Stimulated activated naive B cell treated with anti-CD40 and anti-IgM and Interleukin-4, amounts not matched to agents 10 μg/mL and 1 μg/mL and 100 μg/mL, for 72 hours (primary cell): ENCODE measurements around the gene MYOZ3.

Experiments
- ATAC-seq, 2 donors: fragments of 150-1000 bp; cut with Tn5 transposase; replicated peaks; 2 replicates each; pipeline ENCODE4 v1.10.0; 2021; ENCODE audit warnings: moderate library complexity in 1 of 2
- DNase-seq: peaks from one replicate; pipeline ENCODE4 v3.0.0; 2021
- H3K27ac Mint-ChIP-seq: one replicate; pipeline ENCODE4 v1.8.0; 2022; ENCODE audit warnings: mild to moderate bottlenecking, mixed read lengths
- H3K27me3 Mint-ChIP-seq, 2 donors: one replicate each; pipeline ENCODE4 v1.8.0; 2022; ENCODE audit warnings: mixed read lengths in 2 of 2
- H3K36me3 Mint-ChIP-seq, 2 donors: one replicate each; pipeline ENCODE4 v1.8.0; 2022; ENCODE audit warnings: mixed read lengths in 2 of 2, mild to moderate bottlenecking in 1 of 2
- H3K4me1 Mint-ChIP-seq, 2 donors: one replicate each; pipeline ENCODE4 v1.8.0; 2022; ENCODE audit warnings: mixed read lengths in 2 of 2, mild to moderate bottlenecking in 1 of 2
- H3K4me3 Mint-ChIP-seq, 2 donors: one replicate each; pipeline ENCODE4 v1.8.0; 2022; ENCODE audit warnings: mild to moderate bottlenecking in 2 of 2, mixed read lengths in 2 of 2, moderate library complexity in 1 of 2
- H3K9me3 Mint-ChIP-seq, 2 donors: one replicate each; pipeline ENCODE4 v1.8.0; 2022; ENCODE audit warnings: mixed read lengths in 2 of 2, mild to moderate bottlenecking in 1 of 2

MYOZ3 gene

DNA sequence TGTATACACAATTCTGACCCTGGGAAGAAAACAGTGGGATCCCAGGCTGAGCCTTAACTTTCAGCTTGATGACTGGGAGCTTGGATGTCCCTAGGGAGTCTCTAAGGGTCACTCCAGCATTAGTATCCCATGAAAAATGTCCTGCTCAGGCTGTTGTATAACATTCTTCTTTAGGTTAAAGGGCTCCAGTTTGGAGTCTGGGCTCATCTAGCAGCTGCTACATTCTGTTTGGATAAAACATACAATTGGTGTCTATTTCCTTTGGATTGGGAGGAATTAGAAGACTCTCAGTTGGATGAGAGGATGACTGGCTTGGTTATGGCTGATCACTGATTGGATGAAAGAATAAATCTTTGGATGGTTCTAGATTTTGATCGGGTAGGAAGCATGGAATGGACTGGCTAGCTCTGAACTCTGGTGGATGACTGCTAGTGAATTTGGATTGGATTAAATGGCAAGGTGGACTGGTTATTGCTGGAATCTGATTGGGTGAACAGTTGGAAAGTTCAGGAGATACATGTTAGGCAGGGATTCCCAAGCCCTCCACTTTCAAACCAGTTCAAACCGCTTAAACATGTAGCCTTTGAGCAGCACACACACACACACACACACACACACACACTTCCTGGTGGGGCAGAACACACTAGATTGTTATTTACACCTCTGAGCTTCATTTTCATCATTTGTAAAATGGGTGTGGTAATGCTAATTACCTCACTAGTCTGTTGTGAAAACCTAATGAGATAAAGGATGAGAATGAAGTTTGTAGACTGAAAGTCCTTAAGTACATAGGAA, 7.1 kb upstream of the MYOZ3 start:
- DNase-seq = no peak
- H3K9me3 Mint-ChIP-seq = no peaks in the 10 kb centered on the region
- peaks cover 0 to 4% of the 10 kb centered on the region in 2 donors for H3K27me3 Mint-ChIP-seq

DNA sequence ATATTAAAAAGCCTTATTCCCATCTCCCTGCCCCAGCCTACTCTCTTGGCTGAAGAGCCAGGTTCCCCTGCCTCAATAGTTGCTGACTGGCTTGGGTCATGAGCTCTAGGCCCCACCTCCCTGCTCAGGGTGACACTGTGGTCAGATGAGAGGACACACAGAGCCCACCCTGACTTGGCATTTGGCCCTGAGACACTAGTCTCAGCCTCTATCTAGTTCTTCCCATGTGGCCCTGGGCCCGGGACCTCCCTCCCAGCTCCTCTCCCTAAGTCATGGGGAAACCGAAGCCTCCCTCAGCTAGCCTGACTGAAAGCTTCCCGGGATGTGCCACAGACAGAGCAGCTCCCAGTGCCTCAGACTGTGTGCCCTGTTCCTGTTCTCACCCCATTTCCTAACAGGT, 5.8 kb upstream of the MYOZ3 start:
- H3K36me3 Mint-ChIP-seq = peaks cover under 1 to 6% of the 10 kb centered on the region in 2 donors
- DNase-seq = no peak
- no peaks in the 10 kb centered on the region for H3K9me3 Mint-ChIP-seq
- peaks cover 11 to 15% of the 10 kb centered on the region in 2 donors for H3K4me1 Mint-ChIP-seq
- ATAC-seq = no peak
- no peak overlapping the region for H3K27ac Mint-ChIP-seq
- peaks cover 4% of the 10 kb centered on the region in 2 donors for H3K27me3 Mint-ChIP-seq
- H3K4me3 Mint-ChIP-seq = no peak overlapping the region

More for the DNA sequence above, 7.1 kb upstream of the MYOZ3 start:
- Mint-ChIP-seq H3K36me3 (peaks cover 9 to 16% of the 10 kb centered on the region in 2 donors), H3K4me3 (no peak overlapping the region), H3K4me1 (peaks cover 11 to 15% of the 10 kb centered on the region in 2 donors), H3K27ac (peak overlapping the region; percentile 33)
- ATAC-seq = no peak

DNA sequence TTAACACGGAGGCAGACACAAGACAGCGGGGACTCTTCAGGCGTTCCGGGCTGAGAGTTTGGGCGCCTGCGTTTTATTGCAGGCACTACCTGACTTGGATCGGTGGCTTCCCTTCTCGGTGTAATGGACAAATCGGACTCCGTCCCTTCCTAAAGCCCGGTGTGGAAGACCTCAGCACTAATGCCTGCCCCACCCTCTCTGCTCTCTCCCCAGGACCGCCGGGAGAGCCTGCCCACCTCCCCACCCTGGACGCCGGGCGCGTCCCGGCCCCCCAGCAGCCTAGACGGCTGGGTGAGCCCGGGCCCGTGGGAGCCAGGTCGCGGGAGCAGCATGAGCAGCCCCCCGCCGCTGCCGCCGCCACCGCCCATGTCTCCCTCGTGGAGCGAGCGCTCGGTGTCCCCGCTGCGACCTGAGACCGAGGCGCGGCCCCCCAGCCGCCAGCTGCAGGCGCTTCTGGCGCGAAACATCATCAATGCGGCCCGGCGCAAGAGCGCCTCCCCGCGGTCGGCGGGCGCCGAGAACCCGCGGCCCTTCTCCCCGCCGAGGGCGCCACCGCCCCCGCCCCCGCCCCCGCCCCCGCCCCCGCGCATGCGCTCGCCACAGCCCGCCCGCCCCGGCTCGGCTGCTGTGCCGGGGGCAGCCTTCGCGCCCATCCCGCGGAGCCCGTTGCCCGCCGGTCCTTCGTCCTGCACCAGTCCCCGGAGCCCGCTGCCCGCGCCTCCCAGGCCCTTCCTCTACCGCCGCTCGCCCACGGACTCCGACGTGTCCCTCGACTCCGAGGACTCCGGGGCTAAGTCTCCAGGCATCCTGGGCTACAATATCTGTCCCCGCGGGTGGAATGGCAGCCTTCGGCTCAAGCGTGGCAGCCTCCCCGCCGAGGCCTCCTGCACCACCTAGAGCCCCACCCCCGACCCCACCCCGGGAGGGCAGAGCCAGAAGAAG, 4.6 kb upstream of the MYOZ3 start:
- Mint-ChIP-seq H3K36me3 (no peaks in the 10 kb centered on the region), H3K4me3 (peak overlapping the region; percentile 83 to 86), H3K27me3 (peaks cover 9% of the 10 kb centered on the region in 2 donors), H3K27ac (peak overlapping the region; percentile 87), H3K4me1 (peaks cover 10 to 11% of the 10 kb centered on the region in 2 donors), H3K9me3 (no peaks in the 10 kb centered on the region)
- ATAC-seq = peak; percentile 79 to 85
- peak; percentile 56 for DNase-seq

DNA sequence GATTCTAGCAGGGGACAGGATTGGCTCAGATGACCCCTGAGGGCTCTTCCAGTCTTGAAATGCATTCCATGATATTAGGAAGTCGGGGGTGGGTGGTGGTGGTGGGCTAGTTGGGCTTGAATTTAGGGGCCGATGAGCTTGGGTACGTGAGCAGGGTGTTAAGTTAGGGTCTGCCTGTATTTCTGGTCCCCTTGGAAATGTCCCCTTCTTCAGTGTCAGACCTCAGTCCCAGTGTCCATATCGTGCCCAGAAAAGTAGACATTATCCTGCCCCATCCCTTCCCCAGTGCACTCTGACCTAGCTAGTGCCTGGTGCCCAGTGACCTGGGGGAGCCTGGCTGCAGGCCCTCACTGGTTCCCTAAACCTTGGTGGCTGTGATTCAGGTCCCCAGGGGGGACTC, 2.9 kb upstream of the MYOZ3 start:
- Mint-ChIP-seq H3K9me3 (no peaks in the 10 kb centered on the region), H3K36me3 (no peaks in the 10 kb centered on the region), H3K4me3 (no peak overlapping the region), H3K27ac (peak overlapping the region; percentile 6), H3K27me3 (peaks cover 15 to 16% of the 10 kb centered on the region in 2 donors), H3K4me1 (peaks cover 9 to 11% of the 10 kb centered on the region in 2 donors)
- DNase-seq = no peak
- ATAC-seq = no peak

DNA sequence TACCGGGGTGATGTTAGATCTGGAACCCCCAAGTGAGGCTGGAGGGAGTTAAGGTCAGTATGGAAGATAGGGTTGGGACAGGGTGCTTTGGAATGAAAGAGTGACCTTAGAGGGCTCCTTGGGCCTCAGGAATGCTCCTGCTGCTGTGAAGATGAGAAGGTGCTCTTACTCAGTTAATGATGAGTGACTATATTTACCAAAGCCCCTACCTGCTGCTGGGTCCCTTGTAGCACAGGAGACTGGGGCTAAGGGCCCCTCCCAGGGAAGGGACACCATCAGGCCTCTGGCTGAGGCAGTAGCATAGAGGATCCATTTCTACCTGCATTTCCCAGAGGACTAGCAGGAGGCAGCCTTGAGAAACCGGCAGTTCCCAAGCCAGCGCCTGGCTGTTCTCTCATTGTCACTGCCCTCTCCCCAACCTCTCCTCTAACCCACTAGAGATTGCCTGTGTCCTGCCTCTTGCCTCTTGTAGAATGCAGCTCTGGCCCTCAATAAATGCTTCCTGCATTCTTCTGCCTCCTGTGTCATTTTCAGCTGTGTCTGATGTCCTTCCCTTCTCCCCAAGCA, 2.3 kb upstream of the MYOZ3 start:
- H3K27me3 Mint-ChIP-seq = peaks cover 15 to 16% of the 10 kb centered on the region in 2 donors
- H3K27ac Mint-ChIP-seq = peak overlapping the region; percentile 6
- peaks cover 9 to 11% of the 10 kb centered on the region in 2 donors for H3K4me1 Mint-ChIP-seq
- ATAC-seq = no peak
- H3K4me3 Mint-ChIP-seq = no peak overlapping the region
- DNase-seq = no peak
- no peaks in the 10 kb centered on the region for H3K9me3 Mint-ChIP-seq
- no peaks in the 10 kb centered on the region for H3K36me3 Mint-ChIP-seq

DNA sequence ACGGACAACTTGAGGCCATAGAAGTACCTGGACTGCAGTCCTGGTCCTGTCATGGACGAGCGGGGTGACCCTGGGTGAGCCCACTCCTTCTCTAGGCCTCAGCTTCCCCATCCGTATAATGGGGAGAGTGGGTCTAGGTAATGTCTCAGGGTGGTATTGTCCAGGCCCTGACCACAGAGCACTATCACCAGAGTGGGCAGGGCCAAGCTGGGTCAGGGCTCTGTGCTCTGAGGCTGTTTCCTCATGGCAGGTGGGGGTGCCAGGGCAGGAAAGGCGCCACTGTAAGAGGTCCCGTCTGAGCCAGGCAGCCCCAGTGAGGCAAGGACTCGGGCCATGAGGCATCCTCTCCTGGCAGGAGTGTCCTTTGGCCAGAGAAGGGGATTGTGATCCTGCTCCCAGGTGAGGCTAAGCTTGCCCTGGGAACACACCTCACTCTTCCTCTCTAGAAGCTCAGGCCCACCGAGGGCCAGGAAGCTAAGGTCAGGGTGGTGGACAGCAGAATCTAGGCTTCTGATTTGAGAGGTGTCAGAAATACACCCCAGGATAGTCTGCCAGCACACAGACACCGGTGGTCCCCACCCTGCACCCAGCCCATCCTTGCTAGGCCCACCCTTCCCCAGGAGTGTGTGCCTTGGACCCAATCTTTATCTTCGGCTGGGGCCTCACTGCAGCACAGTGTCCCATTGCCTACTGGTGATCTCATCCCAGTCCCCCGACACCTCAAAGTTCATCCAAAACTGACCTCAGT, 1.5 kb upstream of the MYOZ3 start:
- ATAC-seq (no peak), DNase-seq (no peak)
- H3K27ac Mint-ChIP-seq = peak overlapping the region; percentile 20
- H3K4me3 Mint-ChIP-seq = no peak overlapping the region
- H3K9me3 Mint-ChIP-seq = no peaks in the 10 kb centered on the region
- peaks cover 7 to 11% of the 10 kb centered on the region in 2 donors for H3K4me1 Mint-ChIP-seq
- no peaks in the 10 kb centered on the region for H3K36me3 Mint-ChIP-seq
- peaks cover 15 to 16% of the 10 kb centered on the region in 2 donors for H3K27me3 Mint-ChIP-seq

DNA sequence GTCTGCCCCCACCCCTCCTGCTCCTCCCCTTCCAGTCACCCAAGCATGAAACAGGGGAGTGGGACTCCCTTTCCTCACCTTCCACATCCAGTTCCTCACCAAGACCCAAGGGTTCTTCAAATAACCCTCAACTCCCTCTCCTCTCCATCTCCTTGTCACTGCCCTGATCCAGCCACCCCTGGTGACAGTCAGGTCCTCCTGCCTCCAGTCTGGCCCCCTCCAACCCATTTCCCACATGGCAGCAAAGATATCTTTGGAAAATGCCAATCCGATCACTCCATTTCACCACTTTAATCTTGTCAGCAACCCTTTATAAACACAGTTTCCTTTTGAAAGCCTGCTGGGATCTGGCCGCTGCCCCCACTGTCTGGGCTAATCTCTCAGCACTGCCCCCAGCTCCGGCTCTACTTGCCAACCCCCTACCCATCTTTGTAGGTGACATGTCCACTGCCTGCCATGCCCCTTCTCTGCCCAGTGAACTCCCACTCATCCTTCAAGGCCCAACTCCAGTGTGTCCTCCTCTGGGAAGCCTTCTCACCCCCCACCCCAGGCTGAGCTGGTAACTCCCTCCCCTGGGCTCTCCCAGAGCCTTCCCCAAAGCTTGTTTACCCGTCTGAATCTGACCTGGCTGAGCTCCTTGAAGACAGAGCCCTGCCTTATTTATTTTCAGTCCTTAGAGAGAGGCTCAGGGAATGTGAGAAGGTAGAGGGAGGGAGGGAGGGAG, 781 bp upstream of the MYOZ3 start:
- no peaks in the 10 kb centered on the region for H3K36me3 Mint-ChIP-seq
- no peak for ATAC-seq
- H3K4me3 Mint-ChIP-seq = no peak overlapping the region
- no peak for DNase-seq
- H3K4me1 Mint-ChIP-seq = peaks cover 7 to 11% of the 10 kb centered on the region in 2 donors
- peaks cover 15 to 16% of the 10 kb centered on the region in 2 donors for H3K27me3 Mint-ChIP-seq
- H3K9me3 Mint-ChIP-seq = no peaks in the 10 kb centered on the region
- H3K27ac Mint-ChIP-seq = peak overlapping the region; percentile 20

DNA sequence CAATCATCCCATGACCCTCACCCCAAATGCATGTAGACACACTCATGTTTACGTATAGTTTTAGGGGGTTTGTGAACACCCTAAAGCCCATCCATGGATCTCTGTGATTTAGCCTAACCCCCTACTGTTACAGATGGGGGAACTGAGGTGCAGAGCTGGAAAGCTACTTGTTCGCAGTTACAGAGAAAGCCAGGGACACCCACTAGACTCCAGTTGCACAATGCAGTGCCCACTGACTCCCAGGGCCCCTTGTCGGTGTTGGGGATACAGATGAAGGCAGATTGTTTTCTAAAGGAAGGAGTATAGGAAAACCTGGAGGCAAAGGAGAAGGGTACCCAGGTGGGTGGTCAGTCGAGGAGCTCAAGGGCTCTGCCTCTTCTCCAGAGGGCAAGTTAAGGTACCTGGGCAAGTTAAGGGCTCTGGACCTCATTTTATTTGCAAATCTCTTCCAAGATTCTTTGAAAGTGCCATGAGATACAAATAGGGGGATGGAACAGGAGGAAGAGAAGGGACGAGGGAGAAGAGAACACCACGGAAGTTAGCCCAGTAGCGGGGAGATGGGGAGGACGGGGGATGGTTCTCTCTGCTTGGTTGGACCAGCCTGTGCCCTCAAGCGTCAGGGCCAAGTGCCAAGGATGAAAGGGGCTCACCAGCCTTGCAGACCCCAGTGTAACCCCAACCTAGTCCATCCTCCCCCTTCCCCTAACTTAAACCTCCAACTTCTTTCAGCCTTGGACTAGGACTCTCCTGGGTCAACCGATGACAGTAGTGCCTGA, 958 bp downstream of the MYOZ3 start:
- ATAC-seq = no peak
- Mint-ChIP-seq H3K9me3 (no peaks in the 10 kb centered on the region), H3K36me3 (no peaks in the 10 kb centered on the region), H3K4me3 (no peak overlapping the region), H3K27me3 (peaks cover 15 to 16% of the 10 kb centered on the region in 2 donors), H3K27ac (no peak overlapping the region), H3K4me1 (peaks cover 2 to 6% of the 10 kb centered on the region in 2 donors)
- no peak for DNase-seq

DNA sequence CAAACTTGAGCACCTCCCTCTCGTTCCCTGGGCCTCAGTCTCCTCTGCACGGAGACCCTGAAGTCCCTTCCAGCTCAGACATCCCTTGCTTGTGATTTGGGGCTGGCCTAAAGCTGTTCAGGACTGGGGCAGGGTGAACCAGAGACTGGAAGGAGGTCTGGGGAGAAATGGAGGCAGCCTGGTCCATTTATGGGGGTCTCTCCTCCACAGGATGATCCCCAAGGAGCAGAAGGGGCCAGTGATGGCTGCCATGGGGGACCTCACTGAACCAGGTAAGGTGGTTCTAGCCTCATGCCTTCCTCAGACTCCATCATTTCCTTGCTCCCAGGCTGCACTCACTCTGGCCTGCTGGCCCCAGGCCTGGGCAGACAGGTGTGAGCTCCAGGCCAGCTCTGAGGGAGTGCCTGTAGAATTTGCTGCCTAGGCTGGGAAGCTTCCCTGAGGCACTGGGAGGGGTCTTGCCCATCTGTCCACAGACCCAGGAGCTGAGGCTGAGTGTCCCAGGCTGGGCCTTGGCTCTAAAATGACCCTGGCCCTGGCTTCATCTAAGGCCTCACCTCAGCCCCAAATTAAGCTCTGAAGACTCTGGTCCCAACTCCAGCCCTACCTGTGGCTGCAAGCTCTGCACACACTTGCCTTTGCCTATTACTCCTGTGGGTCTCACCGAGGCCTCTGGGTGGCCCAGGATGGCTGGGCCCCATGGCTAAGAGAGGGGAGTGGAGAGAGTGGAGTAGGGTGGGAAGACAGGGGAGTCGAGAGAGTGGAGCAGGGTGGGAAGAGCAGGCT, 1.9 kb downstream of the MYOZ3 start:
- ATAC-seq (no peak), DNase-seq (no peak)
- H3K27ac Mint-ChIP-seq = no peak overlapping the region
- H3K27me3 Mint-ChIP-seq = peaks cover 15 to 16% of the 10 kb centered on the region in 2 donors
- H3K4me1 Mint-ChIP-seq = peaks cover 0 to 5% of the 10 kb centered on the region in 2 donors
- no peaks in the 10 kb centered on the region for H3K9me3 Mint-ChIP-seq
- H3K36me3 Mint-ChIP-seq = no peaks in the 10 kb centered on the region
- no peak overlapping the region for H3K4me3 Mint-ChIP-seq

DNA sequence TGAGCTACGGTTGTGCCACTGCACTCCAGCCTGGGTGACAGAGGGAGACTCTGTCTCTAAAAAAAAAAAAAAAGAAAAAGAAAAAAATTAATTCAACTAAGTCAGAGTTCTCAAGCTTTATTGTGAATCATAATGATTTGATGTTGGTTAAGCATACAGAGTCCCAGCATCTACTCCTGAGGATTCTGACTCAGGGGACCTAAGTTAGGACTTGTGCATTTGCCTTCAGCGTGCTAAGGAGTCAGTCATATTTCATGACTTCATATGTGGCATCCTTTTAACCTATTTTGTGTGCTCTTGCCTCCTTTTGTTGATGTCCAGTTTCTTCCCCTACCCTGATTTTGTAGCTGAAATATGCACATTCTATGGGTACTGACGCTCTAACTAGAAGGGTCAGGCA, 2.9 kb downstream of the MYOZ3 start:
- no peak for ATAC-seq
- Mint-ChIP-seq H3K4me3 (no peak overlapping the region), H3K9me3 (no peaks in the 10 kb centered on the region)

DNA sequence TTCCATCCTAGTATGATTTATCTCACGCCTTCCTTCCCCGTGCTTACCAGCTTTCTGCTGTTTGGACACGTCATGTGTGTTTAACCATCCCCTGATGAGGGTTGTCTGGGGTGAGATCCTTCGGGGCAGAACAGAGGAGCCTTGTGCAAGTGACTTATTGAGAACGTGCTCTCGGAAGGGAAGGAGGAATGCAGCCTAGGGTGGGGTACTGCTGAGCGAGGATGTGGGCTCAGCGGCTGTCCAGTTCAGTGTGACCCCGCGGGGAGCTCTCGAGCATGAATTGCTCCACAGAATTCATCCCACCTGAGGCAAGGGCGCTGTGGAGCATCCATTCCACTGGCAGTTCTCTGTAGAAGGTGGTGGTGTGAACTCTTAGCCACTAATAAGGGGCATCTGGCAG, 4.0 kb downstream of the MYOZ3 start:
- no peak overlapping the region for H3K27ac Mint-ChIP-seq
- no peak for DNase-seq

More for the DNA sequence above, 2.9 kb downstream of the MYOZ3 start:
- DNase-seq = no peak
- H3K36me3 Mint-ChIP-seq = no peaks in the 10 kb centered on the region
- H3K4me1 Mint-ChIP-seq = no peaks in the 10 kb centered on the region
- peaks cover 12 to 15% of the 10 kb centered on the region in 2 donors for H3K27me3 Mint-ChIP-seq
- no peak overlapping the region for H3K27ac Mint-ChIP-seq

DNA sequence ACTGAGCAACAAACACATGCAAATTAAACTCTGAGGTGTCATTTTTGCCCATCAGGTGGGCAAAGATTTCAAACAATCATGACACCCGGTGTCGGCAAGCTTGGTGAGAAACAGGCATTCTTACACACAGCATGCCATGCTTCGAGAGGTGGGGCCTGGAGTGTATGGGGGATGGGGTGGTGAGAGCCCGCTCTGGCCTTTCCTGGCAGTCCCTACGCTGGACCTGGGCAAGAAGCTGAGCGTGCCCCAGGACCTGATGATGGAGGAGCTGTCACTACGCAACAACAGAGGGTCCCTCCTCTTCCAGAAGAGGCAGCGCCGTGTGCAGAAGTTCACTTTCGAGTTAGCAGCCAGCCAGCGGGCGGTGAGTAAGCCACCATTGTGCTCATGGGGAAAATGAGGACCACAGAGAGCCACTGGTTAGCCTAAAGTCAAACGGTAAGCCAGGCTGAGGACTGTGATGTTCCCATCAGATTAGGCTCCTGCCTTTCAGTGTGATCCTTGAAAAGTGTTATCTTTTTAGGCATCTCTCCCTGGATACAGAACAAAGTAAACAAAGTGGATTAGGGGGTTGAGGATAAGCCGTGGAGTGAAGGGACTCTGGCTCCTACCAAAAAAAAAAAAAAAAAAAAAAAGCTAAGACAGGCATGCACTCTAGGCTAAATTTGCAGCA, 9.4 kb downstream of the MYOZ3 start:
- DNase-seq = no peak

More for the DNA sequence above, 4.0 kb downstream of the MYOZ3 start:
- Mint-ChIP-seq H3K36me3 (no peaks in the 10 kb centered on the region), H3K4me1 (no peaks in the 10 kb centered on the region), H3K9me3 (no peaks in the 10 kb centered on the region), H3K4me3 (no peak overlapping the region), H3K27me3 (peaks cover 16 to 17% of the 10 kb centered on the region in 2 donors)
- no peak for ATAC-seq

More for the DNA sequence above, 9.4 kb downstream of the MYOZ3 start:
- Mint-ChIP-seq H3K36me3 (no peaks in the 10 kb centered on the region), H3K4me1 (peaks cover 4 to 9% of the 10 kb centered on the region in 2 donors), H3K9me3 (no peaks in the 10 kb centered on the region), H3K27me3 (peaks cover 24 to 32% of the 10 kb centered on the region in 2 donors), H3K27ac (peak overlapping the region; percentile 51), H3K4me3 (peak overlapping the region in 1 of 2 donors; percentile 39)
- no peak for ATAC-seq
